NCI-H774 (cell line): ENCODE results near the gene TRMT112.
A peak's percentile ranks its signal among the peaks of the same experiment; 100 is the strongest.
"Not testable (repeated sequence)": the region's sequence is repeated elsewhere in the genome, so short reads cannot be mapped to it uniquely, and the experiment has no call there.

Experiments
- DNase-seq: peaks from one replicate; lab custom pipeline; 2025; lab: John Stamatoyannopoulos, UW

TRMT112 gene

GRCh38 chr11:64331569-64332371 lies 14.4 kb upstream of the TRMT112 start:
- peak; percentile 32 for DNase-seq

GRCh38 chr11:64330888-64331287 lies 13.5 kb upstream of the TRMT112 start:
- no peak for DNase-seq

GRCh38 chr11:64327993-64328392 lies 10.6 kb upstream of the TRMT112 start:
- DNase-seq: no peak

GRCh38 chr11:64327375-64327774 lies 10.0 kb upstream of the TRMT112 start:
- no peak for DNase-seq

- no peak for DNase-seq
Observed at GRCh38 chr11:64324692-64325469, 7.5 kb upstream of the TRMT112 start.

GRCh38 chr11:64323984-64324383 lies 6.6 kb upstream of the TRMT112 start:
- DNase-seq: not testable (repeated sequence)

GRCh38 chr11:64323373-64323772 lies 6.0 kb upstream of the TRMT112 start:
- no peak for DNase-seq

GRCh38 chr11:64322925-64323260 lies 5.5 kb upstream of the TRMT112 start:
- no peak for DNase-seq

GRCh38 chr11:64321533-64321932 lies 4.2 kb upstream of the TRMT112 start:
- no peak for DNase-seq

- DNase-seq: no peak
Observed at GRCh38 chr11:64321026-64321425, 3.7 kb upstream of the TRMT112 start.

- no peak for DNase-seq
Observed at GRCh38 chr11:64320556-64320955, 3.2 kb upstream of the TRMT112 start.

GRCh38 chr11:64318766-64319761 lies 1.7 kb upstream of the TRMT112 start:
- no peak for DNase-seq

GRCh38 chr11:64317961-64318765 lies 804 bp upstream of the TRMT112 start, which contains the start of gene PRDX5:
TSS of gene PRDX5 (plus strand) at chr11:64318121. CDS start at chr11:64318216, 95 bp downstream.
- DNase-seq: peak; percentile 98

GRCh38 chr11:64316672-64317324 lies 561 bp downstream of the TRMT112 start:
- DNase-seq: peak; percentile 34

GRCh38 chr11:64315667-64316526 lies 1.5 kb downstream of the TRMT112 start:
- not testable (repeated sequence) for DNase-seq

GRCh38 chr11:64314805-64315561 lies 2.4 kb downstream of the TRMT112 start:
- DNase-seq: no peak

GRCh38 chr11:64314146-64314804 lies 3.1 kb downstream of the TRMT112 start:
- no peak for DNase-seq

- DNase-seq: no peak
Observed at GRCh38 chr11:64313491-64314145, 3.7 kb downstream of the TRMT112 start.
